SKM-1 (cell line): Measurements from ENCODE around the gene ARF5.
A peak's percentile ranks its signal among the peaks of the same experiment; 100 is the strongest.
"Not testable (repeated sequence)": the region's sequence is repeated elsewhere in the genome, so short reads cannot be mapped to it uniquely, and the experiment has no call there.

ENCODE experiments used
- DNase-seq: peaks from one replicate; lab custom pipeline; 2025; ENCODE audit not compliant: unreplicated experiment; lab: John Stamatoyannopoulos, UW

Gene ARF5

GRCh38 chr7:127588019-127588696 lies at the start of gene ARF5:
TSS of gene ARF5 (plus strand) at chr7:127588411. CDS start at chr7:127588499, 88 bp downstream.
- DNase-seq, result peak; percentile 14

- DNase-seq, result no peak
Measured at GRCh38 chr7:127539116-127539515, 49.1 kb upstream of the ARF5 start.

GRCh38 chr7:127540461-127540860 lies 47.8 kb upstream of the ARF5 start:
- DNase-seq, result not testable (repeated sequence)

- no peak for DNase-seq
Measured at GRCh38 chr7:127541548-127541947, 46.7 kb upstream of the ARF5 start.

GRCh38 chr7:127546313-127546712 lies 41.9 kb upstream of the ARF5 start:
- no peak for DNase-seq

GRCh38 chr7:127550247-127550646 lies 38.0 kb upstream of the ARF5 start:
- no peak for DNase-seq

- DNase-seq, result no peak
Measured at GRCh38 chr7:127551941-127552340, 36.3 kb upstream of the ARF5 start.

GRCh38 chr7:127556404-127556803 lies 31.8 kb upstream of the ARF5 start:
- DNase-seq, result no peak

- no peak for DNase-seq
Measured at GRCh38 chr7:127557803-127558202, 30.4 kb upstream of the ARF5 start.

GRCh38 chr7:127566242-127566641 lies 22.0 kb upstream of the ARF5 start:
- DNase-seq, result no peak

GRCh38 chr7:127568034-127568433 lies 20.2 kb upstream of the ARF5 start:
- DNase-seq, result not testable (repeated sequence)

- no peak for DNase-seq
Measured at GRCh38 chr7:127571741-127572505, 16.3 kb upstream of the ARF5 start.

GRCh38 chr7:127578036-127578684 lies 10.1 kb upstream of the ARF5 start:
- no peak for DNase-seq

- DNase-seq, result no peak
Measured at GRCh38 chr7:127578711-127579275, 9.4 kb upstream of the ARF5 start.

GRCh38 chr7:127580612-127581011 lies 7.6 kb upstream of the ARF5 start:
- DNase-seq, result no peak

GRCh38 chr7:127581716-127582115 lies 6.5 kb upstream of the ARF5 start:
- no peak for DNase-seq

- no peak for DNase-seq
Measured at GRCh38 chr7:127582361-127582760, 5.8 kb upstream of the ARF5 start.

- DNase-seq, result no peak
Measured at GRCh38 chr7:127584648-127585043, 3.6 kb upstream of the ARF5 start.

GRCh38 chr7:127585044-127585953 lies 2.9 kb upstream of the ARF5 start, which contains the start of gene GCC1:
TSS of gene GCC1 (minus strand) at chr7:127585596. CDS start at chr7:127585182, 414 bp downstream.
- DNase-seq, result peak; percentile 39

GRCh38 chr7:127586346-127586745 lies 1.9 kb upstream of the ARF5 start:
- no peak for DNase-seq

- no peak for DNase-seq
Measured at GRCh38 chr7:127587663-127588018, 570 bp upstream of the ARF5 start.
